Stimulated activated CD4-positive, alpha-beta T cell treated with anti-CD3 and anti-CD28 coated beads, Interleukin-12 subunit alpha, Interleukin-12 subunit beta, amount 100 ng/mL, for 48 hours (primary cell): ENCODE data around the gene CAMTA2.
A peak's percentile ranks its signal among the peaks of the same experiment; 100 is the strongest.

Experiments
- DNase-seq, 3 donors: peaks; one replicate each; pipeline ENCODE4 v3.0.0-alpha.2; 2020; ENCODE audit warnings: low read depth in 2 of 3, low spot score in 1 of 3

The CAMTA2 gene

DNA sequence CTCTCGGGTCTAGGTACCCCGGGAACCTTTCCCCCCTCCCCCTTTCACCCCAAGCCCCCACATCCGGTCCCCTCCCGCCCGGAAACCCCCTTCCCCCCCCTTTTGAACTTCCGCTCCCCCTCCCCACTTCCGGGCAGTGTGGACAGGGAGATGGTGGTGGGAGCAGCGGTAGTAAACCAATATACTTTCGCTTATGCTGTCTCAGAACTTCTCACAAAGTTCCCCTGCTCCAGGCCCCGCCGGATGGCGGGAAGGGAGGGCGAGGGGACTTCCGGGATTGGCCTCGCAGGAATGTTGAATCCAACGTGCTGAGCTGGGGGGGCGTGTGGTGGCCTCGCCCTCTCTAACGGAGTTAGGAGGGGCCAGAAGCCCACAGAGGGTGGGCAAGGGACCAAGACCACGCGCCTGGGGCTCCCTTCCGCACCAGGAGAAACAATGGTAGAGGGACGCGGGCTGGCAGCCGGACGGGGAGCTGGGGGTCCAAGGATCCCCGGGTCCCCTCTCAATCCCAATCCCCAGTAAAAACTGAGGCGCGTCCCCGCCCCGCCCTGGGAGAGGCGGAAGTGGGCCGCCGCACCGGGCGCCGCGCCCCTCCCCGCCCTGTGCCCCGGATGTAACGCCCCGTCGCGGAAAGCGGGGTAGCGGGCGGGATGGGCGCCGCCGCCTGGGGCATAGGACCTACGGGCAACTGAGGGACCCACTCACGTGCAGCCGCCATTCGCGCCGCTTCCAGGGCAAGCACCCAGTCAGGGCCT lies 39.9 kb downstream of the CAMTA2 start:
- peak in 2 of 3 donors; percentile 62 to 63 for DNase-seq

DNA sequence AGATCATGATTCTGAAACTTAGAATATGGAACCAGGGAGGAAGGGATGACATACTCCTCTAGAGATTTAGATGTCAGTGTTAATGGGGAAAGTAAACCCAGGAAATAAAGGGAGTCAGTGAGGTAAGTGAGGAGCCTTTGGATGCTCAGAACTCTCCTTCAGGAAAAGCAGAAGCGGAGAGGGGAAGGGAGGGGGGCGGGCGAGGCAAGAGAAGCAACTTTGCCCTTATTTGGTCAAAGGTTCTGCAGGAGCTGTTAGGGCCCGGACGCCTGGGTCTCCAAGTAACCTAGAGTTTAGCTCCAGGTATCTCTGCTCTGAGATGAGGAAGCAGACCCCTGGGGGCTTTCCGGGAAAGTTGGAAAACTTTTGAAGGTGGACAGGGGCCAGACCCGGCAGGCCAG lies 40.5 kb downstream of the CAMTA2 start:
- no peak for DNase-seq

DNA sequence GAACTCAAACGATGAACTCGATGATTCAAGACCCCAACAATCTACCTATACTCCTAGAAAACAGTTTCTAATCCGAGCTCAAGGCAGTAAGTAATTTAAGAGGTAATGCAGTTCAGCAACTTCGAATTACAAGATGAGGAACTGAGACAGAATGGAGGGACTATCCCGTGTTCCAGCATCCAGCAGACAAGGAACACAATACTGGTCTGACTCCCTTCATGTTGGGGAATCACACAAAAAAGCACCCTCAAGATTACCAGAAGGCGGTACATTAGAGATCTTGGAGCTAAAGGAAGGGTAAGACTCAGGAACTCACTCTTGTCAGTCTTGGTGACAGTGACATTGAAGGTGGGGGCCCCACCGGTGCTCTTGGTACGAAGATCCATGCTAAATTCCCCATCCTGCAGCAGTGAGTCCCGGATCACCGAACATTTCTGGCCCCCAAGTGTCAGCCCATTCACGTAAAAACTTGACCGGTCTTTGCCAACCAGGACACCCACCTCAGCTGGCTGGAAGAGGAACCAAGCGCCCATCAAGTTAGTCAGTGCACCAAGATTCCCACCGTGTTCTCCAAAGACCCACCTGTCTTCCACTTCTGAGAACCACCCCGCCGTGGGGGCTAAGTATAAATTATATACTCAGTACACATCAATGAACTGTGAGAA lies 41.0 kb downstream of the CAMTA2 start:
- no peak for DNase-seq

DNA sequence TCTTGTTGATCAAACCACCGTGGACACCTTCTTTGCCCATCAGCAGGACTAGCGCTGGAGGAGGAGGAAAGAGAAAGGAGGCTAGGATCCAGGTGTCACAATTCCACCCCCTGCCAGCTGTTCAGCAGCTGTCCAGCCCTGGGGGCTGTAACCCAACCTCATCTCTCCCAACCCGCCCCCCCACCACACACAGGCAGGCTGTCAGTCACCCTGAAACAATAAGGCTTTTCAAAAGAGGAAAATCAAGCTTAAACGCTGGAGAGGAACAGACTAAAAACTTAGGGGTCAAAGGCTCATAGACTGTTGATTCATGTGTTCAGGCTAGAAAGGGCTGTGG lies 41.6 kb downstream of the CAMTA2 start:
- DNase-seq, result no peak

DNA sequence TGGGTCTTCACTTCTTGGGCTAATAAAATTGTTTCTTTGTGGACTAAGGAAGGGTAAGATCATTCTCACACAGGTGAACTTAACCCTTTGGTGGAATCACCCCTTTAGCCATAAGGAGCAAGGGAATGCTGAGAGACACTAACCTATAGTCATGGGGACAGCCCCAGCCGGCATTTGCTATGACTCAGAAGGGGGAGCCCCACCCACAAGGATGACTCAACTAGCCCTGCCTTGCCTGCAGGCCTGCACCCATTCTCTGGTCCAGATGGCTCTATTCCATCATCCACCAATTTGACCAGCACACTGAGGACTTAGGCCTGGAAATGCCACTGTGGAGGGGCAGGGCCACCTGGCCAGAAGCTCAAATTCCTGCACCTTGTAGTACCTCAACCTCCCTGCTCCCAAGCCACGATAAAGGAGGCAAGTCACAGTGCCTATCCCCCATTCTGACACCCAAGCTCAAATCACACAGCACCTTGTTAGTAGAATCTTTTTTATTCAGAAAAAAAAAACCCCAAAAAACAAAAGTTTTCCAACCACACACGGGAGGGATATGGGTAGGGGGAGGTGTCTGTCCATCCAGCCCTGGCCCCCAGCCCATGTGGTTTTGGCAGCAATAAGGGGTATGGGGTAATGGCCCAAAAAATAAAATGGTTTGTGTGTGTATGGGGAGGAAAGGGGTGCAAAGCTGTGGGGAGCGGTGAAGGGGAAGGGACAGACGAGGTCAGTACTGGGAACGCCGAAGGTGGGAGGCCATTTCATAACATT lies 42.1 kb downstream of the CAMTA2 start:
- DNase-seq, result peak; percentile 79 to 90 (median 80)

DNA sequence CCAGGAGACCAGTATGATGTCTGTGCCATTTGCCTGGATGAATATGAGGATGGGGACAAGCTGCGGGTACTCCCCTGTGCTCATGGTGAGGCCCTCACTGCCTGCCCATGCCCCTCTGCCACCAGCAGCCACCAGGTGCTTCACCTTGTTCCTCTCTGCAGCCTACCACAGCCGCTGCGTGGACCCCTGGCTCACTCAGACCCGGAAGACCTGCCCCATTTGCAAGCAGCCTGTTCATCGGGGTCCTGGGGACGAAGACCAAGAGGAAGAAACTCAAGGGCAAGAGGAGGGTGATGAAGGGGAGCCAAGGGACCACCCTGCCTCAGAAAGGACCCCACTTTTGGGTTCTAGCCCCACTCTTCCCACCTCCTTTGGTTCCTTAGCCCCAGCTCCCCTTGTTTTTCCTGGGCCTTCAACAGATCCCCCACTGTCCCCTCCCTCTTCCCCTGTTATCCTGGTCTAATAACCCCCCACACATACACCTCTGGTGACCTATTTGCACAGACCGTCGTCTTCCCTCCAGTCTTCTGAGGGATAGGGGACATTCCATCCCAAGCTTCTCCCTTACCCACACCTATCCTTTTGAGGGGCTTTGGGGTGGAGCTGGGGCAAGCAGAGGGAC lies 42.8 kb downstream of the CAMTA2 start:
- DNase-seq, result peak in 1 of 3 donors; percentile 21

DNA sequence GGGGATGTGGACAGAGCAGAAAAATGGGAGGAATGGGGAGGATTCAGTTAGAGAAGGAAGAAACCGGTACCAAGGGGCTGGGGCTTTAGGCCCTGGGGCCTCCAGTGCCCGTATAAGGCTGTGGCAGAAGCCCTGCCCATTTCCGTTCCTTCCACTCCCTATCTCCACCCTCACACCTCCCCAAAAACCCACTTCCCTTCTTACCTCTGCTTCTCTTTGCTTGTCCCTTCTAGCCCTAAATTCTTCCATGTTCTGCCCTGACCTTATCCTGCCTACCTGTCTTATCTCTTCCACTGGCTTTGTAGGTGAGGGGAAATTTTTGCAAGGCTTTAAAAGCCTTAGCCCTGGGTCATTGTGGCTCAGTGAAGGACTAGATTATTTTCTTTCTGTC lies 43.3 kb downstream of the CAMTA2 start:
- DNase-seq, result peak in 2 of 3 donors; percentile 19 to 43

DNA sequence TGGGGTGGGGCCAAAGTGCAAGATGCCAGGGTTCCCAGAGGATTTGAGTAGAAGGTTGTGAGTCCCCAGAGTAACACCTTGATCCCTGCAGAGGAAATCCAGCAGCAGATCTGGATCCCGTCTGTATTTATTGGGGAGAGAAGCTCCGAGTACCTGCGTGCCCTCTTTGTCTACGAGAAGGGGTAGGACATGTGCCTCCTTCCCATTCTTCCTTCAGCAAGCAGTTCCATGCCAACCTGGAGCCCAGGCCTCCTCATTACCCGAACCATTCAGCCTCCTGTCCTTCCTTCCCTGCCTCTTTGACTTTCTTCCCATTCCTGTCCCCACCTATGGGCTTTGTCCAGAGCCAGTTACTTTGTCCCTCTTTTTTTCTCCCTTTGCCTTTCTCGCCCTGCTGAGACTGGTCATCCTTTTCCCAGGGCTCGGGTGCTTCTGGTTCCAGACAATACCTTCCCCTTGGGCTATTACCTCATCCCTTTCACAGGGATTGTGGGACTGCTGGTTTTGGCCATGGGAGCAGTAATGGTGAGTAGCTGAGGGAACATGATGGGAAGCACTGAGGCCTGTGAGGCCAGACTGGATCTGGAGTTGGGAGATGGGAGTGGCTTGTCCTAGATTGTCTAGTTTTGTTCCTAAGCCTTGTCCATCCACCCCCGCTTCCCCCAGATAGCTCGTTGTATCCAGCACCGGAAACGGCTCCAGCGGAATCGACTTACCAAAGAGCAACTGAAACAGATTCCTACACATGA lies 44.5 kb downstream of the CAMTA2 start:
- DNase-seq, result no peak

DNA sequence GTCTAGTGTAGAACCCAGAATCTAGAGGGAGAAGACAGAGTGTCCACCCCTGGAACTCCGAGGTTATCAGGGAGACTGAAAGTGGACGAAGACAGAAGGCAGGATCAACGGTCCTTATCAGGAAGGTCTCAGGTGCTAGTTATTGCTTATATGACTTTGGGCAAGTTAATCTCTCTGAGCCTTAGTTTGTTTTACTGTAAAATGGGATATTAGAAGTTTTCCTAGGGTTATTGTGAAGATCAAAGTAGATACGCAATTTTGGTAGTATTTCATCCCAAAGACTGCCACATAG lies 46.2 kb downstream of the CAMTA2 start:
- no peak for DNase-seq

DNA sequence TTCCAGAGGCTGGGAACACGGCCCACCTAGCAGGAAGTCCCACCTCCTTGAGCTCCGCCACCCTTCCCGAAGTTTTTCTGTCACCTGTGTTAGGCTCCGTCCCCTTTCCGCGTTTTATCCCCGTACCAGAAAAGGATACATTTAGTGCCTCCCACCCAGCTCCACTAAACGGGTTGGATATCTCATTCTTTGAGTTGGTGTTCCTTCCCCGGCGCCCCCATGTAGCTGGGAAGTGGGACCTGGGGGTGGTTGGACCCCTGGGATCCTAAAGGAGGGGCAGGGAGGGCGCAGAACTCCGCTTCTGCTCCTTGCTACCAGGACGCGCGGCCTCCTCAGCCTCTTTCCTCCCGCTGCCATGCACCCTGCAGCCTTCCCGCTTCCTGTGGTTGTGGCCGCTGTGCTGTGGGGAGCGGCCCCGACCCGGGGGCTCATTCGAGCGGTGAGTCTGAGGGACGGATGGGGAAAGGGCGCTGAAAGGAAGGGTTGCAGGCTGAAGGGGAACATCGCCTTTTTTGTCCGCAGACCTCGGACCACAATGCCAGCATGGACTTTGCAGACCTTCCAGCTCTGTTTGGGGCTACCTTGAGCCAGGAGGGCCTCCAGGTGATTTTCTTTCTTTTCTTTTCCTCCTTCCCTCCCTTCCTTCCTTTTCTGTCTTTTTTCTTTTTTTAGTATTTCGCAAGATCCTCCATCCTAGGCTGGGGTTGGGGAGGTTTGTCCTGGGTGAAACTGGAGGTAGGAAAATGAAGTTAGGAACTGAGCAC lies 46.7 kb downstream of the CAMTA2 start:
- DNase-seq, result peak in 1 of 3 donors; percentile 32

DNA sequence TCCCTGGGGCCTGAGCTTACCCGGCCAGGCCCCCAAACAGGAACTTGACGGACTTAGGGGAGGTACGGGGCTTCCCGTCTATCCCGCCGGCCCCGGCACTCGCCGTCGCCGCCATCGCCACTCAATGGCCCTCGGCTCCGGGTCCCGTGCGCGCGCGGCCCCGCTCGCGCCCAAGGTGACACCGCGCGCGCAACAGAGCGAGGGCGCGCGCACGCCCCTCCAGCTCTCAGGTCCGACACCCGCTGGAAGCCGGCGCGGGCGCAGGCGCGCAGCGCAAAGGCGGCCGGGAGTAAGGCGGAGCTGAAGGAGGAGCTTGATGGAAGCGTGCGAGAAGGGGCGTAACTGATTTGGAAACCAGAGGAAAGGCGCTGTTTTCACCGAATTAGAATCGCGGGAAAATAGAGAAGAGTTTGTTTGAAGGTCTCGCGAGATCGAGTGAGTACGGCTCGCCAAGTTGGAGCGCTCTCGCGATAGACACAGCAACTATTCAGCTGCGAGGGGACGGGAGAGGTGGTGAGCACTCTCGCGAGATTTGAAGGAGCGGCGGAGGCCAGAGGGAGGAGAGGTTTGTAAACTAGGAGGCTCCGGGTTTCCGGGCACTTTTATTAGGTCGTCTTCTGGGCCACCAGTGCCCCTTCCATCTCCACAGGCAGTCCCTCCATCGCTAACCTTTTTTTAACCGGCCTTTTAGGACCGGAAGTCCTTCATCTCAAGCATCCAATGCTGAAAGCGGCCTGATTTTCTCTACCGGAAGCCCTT lies 47.5 kb downstream of the CAMTA2 start, which contains the start of the genes RNF167 and SLC25A11:
Gene RNF167 (plus strand): TSS at position 473 of the 759 bp plus-strand sequence. CDS start 642 bp downstream, outside the sequence.
Gene SLC25A11 (minus strand): TSS at position 251 of the 759 bp plus-strand sequence. CDS start 136 bp downstream, at position 115.
- peak; percentile 93 to 94 (median 93) for DNase-seq

DNA sequence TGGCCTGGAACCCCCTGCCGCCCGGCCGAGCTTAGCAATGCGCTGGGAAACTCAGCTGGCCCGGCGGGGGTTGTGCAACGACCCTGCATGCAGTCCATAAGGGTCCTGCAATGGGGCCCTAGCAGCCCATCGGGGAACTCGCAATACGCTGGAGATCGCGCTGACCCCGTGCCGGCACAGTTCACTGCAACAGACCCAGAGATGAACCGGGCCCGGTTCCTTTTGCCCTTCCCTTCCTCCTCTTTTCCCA lies 48.0 kb downstream of the CAMTA2 start:
- DNase-seq, result no peak

DNA sequence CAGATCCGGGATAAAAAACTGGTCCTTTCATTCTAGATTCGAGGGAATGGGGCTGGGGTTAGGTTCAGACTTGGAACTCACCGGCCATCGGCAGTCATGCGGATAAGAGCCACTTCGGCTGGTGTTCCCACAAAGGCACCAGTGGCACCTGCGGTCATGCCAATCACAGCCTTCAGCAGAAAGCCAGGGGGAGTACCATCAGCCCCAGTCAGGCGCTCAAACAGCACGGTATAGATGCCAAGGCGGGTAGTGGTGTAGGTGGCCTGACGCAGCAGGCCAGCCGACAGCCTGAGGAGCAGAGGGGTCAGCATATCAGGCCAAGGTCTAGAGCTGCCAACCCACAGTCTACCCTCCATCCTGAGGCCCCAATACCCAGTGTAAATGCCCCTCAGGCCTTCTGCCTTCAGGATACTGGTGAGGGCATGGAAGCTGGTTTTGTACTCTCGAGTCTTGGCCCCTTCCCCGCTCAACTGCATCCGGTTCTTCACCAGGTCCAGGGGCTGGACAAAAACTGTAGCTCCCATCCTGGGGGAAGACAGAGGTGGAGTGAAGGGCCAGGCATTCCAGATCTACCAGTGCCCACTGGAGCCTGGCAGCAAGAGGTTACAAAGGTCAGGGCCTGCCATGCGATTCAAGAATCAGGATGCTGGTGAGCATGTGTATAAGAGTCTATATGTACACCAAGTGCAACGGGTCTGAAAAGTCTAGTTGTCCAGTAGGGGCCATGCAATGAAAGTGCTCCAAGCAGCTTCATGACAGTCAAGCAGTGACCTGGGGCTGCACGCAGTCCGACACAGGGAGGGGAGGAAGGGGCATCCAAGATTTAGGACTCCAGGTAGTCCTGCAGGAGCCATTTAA lies 48.6 kb downstream of the CAMTA2 start:
- DNase-seq, result no peak

DNA sequence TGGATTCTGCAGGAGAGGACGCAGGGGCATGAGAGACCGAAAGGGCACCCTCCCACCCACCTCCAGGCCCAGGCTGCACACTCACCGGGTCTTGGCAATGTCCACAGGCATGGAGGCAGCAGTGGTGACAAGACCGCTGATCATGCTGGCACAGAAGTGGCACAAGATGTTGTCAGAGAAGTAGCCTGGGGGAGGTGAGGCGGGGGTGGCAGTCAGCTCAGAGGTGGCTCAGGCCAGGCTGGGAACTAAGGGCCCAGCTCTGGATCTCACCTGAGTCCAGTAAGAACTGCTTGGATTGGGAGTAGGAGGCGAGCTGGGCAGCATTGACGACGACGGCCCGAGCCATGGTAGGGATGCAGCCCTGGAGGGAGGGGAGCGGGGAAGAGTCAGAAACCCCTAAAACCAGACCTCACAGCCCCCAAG lies 49.4 kb downstream of the CAMTA2 start:
- no peak for DNase-seq

DNA sequence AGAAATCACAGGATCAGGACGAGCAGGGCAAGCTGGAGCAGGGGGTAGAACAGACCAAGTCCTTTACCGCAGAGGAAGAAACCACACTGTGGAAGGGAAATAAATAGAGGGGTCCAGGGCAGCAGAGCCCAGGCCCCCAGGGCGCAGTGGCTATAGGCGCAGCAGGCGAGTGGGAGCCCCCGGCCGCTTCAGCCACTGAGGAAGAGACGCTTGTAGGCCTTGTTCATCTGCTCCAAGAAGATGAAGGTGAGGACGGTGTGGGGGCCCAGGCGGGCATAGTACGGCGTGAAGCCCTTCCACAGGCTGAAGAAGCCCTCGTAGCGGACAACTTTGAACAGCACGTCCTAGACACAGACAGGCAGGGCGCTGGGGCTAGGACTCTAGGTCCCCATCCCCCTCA lies 49.9 kb downstream of the CAMTA2 start:
- DNase-seq, result no peak

DNA sequence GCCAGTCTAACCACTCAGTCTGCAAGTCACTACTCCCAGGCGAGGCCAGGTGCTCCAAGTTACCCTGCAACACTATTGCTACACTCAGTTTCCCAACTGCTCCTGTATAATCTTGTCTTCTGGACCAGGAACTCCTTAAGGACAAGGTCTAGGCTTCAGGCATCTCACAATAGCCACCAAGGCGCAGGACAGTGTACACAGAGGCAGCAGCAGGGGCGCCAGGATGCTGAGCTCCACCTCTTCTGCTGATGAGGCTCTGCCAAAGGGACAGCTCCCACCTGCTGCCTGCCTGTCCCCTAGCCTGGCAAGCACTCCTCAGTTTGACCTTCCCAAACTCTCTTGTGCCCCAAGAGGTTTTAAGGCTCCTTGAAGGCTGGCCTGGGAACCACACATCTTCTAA lies 51.0 kb downstream of the CAMTA2 start:
- no peak for DNase-seq

DNA sequence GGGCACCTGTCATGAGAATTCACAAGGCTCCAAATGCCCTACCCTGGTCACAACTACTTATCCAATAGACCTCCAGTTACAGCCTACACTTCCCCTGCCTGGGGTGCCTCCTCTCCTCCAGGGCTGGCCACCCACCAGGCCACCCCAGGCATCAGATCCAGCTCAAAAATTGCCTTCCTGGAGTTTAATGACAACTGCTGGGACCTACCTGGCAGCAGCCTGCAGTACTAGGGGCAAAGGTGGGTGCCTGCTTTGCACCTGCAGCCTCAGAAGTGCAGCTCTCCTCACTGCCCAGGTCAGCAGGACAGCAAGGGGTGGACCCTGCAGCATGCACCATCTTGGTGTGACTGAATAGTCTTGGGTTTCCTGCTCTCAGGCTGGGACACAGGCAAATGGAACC lies 51.8 kb downstream of the CAMTA2 start:
- no peak for DNase-seq

DNA sequence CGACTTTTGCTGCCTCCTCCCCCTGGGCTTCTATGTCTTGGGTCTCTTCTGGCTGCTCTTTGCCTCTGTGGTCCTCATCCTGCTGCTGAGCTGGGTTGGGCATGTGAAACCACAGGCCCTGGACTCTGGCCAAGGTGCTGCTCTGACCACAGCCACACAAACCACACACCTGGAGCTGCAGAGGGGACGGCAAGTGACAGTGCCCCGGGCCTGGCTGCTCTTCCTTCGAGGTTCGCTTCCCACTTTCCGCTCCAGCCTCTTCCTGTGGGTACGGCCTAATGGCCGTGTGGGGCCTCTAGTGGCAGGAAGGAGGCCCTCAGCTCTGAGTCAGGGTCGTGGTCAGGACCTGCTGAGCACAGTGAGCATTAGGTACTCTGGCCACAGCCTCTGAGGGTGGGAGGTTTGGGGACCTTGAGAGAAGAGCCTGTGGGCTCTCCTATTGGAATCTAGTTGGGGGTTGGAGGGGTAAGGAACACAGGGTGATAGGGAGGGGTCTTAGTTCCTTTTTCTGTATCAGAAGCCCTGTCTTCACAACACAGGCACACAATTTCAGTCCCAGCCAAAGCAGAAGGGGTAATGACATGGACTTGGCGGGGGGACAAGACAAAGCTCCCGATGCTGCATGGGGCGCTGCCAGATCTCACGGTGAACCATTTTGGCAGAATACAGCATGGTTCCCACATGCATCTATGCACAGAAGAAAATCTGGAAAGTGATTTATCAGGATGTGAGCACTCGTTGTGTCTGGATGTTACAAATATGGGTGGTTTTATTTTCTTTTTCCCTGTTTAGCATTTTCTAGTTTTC lies 53.1 kb downstream of the CAMTA2 start:
- DNase-seq, result no peak
